SU-DHL-6 (cell line): ENCODE measurements around the gene TTC27.

Source experiments
- EZH2phosphoT487 ChIP-seq: fragments of 200-600 bp; sonication (generic), shearing (Covaris generic); conservative IDR thresholded peaks from 2 replicates; pipeline ENCODE4 v1.6.1; 2018; ENCODE audit warnings: mild to moderate bottlenecking, antibody characterized with exemption, low read length, moderate library complexity, mixed read lengths
- TF ChIP-seq, protein P1 (sequence below): fragments of 200-600 bp; sonication (generic); IDR thresholded peaks from one replicate; pipeline ENCODE4 v1.5.1; 2017; ENCODE audit warnings: antibody characterized with exemption, mild to moderate bottlenecking, low read length, moderate library complexity; ENCODE audit not compliant: insufficient read depth, poor library complexity, severe bottlenecking

DNA sequence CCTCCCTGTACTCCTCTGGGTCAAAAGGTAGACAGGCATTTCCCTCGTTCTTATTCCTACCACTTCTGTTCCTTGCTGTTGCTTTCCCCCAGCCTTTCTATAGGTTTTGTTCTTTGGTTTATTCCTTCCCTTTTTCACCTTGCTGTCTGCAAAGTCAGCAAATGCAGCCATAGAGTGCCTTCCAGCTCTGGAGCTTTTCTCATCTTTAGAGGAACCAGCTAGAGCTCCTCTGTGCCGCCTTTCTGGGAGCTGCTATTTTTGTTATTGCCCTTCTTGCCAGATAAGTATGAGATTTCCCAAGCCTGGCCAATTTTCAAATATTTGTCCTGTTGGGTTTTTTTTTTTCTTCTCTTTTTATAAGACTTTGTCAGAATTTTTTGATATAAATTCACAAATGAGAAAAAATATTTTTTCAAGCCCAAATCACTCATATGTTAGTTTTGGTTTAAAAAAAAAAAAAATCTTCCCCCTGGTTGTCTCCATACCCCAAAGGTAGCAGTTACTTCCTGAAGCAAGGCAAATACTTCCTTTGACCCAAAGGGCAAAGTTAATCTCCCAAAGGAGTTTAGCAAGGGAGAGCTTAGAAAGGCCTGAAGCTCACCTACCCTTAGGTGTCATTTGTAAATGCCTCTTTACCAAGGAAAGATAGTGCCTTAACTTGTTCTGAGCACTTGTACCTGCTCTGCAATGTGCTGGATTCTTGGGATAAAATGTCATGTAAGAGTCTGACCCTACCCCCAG, 5.1 kb upstream of the TTC27 start:
- TF ChIP-seq, protein P1, sequence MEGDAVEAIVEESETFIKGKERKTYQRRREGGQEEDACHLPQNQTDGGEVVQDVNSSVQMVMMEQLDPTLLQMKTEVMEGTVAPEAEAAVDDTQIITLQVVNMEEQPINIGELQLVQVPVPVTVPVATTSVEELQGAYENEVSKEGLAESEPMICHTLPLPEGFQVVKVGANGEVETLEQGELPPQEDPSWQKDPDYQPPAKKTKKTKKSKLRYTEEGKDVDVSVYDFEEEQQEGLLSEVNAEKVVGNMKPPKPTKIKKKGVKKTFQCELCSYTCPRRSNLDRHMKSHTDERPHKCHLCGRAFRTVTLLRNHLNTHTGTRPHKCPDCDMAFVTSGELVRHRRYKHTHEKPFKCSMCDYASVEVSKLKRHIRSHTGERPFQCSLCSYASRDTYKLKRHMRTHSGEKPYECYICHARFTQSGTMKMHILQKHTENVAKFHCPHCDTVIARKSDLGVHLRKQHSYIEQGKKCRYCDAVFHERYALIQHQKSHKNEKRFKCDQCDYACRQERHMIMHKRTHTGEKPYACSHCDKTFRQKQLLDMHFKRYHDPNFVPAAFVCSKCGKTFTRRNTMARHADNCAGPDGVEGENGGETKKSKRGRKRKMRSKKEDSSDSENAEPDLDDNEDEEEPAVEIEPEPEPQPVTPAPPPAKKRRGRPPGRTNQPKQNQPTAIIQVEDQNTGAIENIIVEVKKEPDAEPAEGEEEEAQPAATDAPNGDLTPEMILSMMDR, result no peak
- TF ChIP-seq EZH2phosphoT487, result no peak
